Measurements from ENCODE around the gene ARHGAP33.
A peak's percentile ranks its signal among the peaks of the same experiment; 100 is the strongest.
"Not testable (repeated sequence)": the region's sequence is repeated elsewhere in the genome, so short reads cannot be mapped to it uniquely, and the experiment has no call there.

ARHGAP33 gene

DNA sequence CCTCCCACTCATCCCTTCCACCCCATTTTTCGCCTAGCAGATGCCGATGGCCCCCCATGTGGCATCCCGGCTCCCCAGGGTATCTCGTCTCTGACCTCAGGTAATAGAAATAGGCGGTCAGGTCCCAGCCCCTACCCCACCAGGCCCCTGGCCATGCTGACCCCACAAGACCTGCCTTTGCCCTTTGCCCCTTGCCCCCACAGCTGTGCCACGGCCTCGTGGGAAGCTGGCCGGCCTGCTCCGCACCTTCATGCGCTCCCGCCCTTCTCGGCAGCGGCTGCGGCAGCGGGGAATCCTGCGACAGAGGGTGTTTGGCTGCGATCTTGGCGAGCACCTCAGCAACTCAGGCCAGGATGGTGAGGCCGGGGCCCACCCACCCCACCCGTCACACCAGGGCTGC, 5.4 kb downstream of the ARHGAP33 start:
- no peak for DNase-seq

DNA sequence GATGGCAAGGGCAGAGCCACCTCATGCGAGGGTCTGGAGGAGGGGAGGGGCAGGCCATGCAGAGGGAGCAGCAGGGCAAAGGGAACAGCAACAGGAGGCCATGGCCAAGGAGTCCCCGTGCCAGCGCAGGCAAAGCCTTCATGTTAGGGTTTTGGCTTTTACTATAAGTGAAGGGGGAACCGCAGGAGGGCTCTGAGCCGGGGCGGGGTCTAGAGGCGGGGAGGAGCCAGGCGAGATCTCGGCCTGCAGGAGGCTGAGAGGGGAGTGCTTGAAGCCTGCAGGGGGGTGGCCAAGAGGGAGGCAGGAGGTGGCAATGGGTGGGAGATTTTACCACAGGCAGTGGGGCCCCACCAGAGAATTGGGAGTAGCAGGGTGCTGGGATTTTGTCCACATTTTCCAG, 6.3 kb downstream of the ARHGAP33 start:
- no peak for DNase-seq

DNA sequence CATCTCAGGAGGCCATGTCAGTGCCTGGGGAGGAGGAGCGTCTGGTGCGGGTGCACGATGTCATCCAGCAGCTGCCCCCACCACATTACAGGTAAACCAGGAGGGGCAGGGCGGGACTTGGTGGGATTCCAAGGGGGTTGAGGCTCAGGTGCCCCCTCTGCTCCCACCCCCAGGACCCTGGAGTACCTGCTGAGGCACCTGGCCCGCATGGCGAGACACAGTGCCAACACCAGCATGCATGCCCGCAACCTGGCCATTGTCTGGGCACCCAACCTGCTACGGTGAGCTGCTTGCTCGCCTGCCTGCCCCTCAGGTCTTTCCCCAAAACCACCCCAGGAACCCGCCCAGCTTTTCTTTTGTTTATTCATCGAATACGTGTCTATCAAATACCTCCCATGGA, 7.2 kb downstream of the ARHGAP33 start:
- DNase-seq, result no peak

DNA sequence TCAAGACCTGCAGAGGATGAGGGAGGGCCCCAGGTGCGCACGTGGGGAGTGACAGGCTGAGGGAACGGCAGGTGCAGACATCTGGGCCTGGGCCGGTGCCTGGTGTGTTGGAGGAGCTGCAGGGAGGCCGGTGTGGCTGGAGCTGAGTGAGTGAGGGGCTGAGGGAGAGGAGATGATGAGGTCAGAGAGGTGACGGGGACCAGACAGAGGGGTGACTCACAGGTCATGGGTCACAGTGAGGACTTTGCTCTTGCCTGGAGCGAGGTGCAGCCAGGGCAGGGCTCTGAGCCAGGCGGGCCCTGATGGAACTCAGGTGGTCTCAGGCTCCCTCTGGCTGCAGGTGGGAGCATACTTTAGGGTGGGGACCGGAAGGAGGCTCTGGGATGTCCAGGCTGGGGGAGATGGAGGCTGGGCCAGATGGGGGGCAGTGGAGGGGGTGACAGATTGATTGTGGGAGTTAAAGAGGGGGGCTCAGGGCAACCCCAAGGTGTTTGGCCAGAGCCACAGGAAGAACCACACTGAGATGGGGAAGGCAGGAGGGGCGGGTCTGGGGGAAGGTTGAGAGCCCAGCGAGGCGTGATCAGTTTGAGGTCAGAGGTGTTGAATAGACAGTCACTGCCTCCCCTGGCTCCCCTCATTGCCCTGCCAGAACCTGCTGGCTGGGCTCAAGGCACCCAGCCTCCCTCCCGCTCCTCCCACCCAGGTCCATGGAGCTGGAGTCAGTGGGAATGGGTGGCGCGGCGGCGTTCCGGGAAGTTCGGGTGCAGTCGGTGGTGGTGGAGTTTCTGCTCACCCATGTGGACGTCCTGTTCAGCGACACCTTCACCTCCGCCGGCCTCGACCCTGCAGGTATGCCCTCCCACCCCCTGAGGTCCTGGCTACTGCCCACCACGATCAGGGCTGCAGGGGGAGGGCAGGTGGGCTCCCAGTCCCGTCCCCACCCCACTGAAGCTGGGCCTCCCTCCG, 8.4 kb downstream of the ARHGAP33 start:
- no peak for DNase-seq

GRCh38 chr19:35784503-35785338, 9.4 kb downstream of the ARHGAP33 start:
- no peak for DNase-seq

DNA sequence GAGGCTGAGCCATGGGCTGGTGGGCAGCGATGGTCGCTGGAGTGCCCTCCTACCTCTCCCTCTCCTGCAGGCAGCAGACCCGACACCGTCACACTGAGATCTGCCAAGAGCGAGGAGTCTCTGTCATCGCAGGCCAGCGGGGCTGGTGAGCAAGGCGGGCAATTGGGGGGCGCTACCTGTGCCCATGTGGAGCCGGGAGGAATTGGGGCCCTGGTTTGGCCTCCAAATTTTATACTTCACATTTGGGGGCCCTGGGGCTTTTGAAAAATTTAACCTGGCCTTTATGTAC, 9.9 kb downstream of the ARHGAP33 start:
- no peak for DNase-seq

GRCh38 chr19:35786299-35787160, 11.2 kb downstream of the ARHGAP33 start:
- no peak for DNase-seq

DNA sequence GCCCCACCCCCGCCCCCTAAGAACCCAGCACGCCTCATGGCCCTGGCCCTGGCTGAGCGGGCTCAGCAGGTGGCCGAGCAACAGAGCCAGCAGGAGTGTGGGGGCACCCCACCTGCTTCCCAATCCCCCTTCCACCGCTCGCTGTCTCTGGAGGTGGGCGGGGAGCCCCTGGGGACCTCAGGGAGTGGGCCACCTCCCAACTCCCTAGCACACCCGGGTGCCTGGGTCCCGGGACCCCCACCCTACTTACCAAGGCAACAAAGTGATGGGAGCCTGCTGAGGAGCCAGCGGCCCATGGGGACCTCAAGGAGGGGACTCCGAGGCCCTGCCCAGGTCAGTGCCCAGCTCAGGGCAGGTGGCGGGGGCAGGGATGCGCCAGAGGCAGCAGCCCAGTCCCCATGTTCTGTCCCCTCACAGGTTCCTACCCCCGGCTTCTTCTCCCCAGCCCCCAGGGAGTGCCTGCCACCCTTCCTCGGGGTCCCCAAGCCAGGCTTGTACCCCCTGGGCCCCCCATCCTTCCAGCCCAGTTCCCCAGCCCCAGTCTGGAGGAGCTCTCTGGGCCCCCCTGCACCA, 11.9 kb downstream of the ARHGAP33 start:
- DNase-seq, result no peak

- no peak for DNase-seq
Observed at GRCh38 chr19:35788205-35788960, 13.0 kb downstream of the ARHGAP33 start.

DNA sequence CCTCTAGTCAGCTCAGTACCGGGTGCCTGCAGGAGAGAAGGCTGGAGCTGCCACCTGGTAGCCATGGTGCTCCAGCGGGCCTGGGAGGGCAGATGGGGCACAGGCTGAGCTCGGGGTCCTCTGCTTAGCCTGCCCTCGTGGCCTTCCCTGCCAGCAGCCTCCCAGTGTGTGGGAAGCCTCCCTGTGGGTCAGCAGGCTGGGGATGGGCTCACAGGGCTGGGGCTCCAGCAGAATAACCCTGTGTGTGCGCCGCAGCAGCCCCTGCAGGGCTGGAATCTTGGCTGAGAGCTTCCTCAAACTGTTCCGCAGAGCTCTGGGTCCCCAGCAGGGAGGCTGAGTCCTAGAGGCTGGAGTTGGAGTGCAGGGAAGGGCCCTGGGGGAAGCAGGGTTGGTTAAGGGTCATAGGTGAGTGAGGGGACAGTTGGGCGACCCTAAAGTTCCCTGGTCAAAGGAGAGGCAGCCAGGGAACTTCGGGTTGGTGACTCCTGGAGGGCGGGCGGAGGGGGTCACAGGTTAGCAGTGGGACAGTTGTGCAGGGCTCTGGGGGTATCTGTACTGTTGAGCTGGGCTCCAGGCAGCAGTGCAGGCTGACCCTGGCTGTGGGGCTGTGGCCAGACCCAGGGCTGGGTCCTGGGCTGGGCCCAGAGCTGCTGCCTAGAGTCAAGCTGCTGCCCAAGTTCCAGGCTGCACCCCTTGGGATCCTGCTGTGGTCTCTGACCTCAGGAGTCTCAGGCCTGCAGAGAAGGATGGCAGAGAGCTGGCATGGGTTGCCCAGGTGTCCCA, 14.0 kb downstream of the ARHGAP33 start:
- no peak for DNase-seq

DNA sequence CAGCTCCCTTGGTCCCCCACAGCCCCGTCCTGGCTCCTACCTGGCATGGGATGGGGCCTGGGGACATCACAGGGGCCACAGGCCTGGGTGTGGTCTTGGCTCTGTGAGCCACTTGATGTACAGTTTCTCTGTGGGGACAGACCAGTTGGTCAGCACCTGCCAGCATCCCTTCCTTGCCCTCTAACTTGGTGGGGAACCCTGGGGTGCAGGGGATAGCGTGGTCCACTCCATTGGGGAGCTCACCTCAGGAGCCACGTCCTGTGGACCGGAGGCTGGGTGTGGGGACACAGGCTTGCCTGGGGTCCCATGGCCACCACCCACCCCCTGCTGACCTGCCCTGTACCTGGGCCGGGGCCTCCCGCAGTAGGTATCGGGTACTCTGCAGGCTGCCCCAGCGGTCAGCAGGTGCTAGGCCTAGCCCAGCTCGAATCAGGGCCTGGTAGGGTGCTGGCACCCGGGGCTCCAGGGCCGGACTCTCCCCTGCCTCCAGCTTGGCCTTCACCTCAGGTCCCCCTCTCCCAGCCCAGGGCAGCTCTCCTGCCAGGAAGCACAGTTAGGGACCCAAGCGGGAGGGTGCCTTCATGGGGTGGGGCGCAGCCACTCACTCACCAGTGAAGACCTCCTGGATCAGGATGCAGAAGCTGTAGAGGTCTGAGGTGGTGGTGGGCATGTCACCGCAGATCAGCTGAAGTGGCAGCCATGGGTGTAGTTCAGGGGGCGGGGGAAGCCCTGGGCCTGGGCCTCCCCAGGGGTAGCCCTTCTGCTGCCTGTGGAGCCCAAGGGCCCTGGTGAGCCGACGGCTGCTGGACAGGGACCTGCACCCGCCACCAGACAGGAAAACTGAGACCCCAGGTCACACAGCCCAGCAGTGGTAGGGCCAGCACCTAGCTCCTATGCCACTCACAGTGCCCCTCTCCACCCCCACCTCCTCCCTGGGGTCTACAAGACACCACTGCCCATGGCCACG, 14.9 kb downstream of the ARHGAP33 start:
- no peak for DNase-seq

DNA sequence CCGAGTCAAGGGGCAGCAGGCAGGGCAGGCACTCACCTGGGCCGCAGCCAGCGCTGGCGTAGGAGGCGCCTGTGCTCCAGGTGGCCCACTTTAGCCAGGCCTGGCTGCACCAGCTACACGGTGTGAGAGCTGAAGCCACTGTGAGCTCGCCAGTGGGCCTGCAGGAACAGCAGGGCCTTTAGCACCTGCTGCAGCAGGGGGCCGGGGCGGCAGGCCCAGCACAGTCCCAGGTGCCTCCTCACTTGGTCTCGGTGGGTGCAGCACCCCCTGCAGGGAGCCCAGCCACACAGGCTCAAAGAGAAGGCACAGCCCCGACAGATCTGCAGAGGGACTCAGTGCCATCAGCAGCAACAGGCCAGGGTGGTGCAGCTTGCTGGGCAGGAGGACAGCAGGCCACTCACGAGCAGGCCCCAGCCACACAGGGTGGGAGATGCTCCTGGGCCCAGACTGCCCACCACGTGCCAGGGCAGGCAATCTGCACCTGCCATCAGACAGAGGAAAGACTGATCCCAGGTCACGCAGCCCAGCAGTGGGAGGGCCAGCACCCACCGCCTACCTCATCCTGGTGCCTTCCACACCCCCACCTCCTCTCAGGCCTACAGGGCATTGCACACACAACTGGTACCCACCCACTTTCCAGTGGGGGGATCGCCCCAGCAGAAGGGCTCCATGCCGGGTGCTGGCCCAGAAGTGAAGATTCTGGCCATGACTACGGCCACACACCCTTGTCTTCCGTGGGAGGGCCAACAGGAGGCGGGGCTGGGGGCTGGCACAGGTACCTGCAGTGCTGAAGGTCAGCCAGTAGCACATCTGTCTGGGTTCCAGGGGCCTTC, 15.8 kb downstream of the ARHGAP33 start:
- no peak for DNase-seq

DNA sequence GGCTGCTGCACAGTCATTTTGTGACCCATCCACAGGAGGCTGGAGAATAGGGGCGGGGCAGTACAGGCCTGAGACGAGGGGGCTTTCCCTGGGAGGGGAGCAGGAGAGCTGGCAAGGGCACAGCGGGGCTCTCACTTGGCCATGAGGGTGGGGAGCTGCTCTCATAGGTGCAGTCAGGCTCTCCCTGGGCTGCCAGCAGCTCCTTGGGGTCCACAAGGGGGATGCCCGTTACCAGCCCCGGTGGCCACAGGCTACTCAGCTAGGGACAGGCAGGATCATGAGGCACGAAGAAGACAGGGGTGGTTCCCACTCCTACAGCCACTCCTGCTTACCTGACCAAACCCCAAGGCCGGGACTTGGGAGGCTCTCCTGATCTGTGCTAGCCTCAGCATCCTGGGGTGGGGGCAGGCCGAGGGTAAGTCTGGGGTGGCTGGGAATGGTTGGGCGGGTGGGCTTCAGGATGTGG, 16.5 kb downstream of the ARHGAP33 start:
- no peak for DNase-seq

DNA sequence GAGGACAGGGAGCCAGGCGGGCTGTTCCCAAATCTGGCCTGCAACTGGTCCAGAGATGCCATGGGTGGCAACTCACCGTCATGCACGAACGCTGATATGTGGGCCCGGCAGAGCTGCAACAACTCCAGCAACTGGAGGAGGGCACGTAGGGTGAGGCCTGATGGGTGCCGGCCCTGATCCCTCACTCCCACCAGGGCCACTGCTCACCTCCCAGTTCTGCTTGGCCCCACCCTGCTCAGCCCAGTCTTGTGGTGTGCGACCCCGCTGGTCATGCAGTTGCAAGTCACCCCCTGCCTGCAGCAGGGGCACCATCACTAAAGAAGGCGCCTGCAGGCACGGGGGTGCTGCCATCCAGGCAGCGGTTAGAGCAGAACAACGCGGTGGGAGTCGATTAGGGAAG, 16.9 kb downstream of the ARHGAP33 start:
- no peak for DNase-seq

DNA sequence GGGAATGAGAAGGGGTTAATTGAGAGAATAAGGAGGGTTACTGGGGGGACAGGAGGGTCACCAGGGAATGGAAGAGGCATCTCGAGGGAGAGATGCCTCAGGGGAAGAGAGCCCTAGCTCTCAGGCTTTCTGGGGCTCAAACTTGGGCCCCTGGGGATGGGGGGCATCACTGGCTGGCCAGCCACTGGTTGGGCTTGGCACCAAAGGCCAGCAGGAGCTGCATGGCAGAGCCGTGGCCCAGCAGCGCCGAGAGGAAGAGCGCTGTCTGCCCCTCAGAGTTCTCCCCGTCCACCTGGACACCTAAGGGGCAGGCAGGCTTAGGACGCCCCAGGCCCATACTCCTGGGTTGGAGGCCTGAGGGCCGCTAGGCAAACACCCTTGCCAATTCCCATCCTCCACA, 17.5 kb downstream of the ARHGAP33 start:
- no peak for DNase-seq

- peak in 2 of 3 donors; percentile 8 to 33 for DNase-seq
Observed at GRCh38 chr19:35793381-35794165, 18.2 kb downstream of the ARHGAP33 start.

GRCh38 chr19:35795564-35795963, 20.2 kb downstream of the ARHGAP33 start:
- DNase-seq, result not testable (repeated sequence)
